ENCODE data around the gene CLIP1.

Gene CLIP1

DNA sequence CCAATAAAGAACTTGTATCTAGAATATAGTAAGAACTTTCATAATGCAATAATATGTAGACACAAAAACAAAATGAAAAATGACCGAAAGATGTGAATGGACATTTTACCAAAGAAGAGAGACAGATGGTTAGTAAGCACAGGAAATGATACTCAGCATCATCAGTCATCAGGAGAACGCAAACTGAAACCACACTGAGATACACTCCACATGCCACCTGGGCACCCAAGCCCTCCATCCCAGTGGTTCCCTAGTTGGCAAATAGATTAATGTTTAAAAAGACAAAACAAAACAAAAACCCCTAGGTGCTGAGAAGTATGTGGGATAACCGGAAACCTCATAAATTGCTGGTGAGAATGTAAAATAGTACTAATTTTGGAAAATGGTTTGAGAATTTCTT is 129.4 kb downstream of the CLIP1 start:
- DNase-seq (no peak), ATAC-seq (ENCODE audit: insufficient read depth, low read depth) (no peak)
- Histone ChIP-seq H3K27ac (ENCODE audit: low read length) (no peak overlapping the region), H3K9ac (ENCODE audit: low read depth, low read length) (no peak overlapping the region), H3K79me2 (ENCODE audit: insufficient read depth, low read length) (no peaks in the 10 kb centered on the region), H3K4me2 (ENCODE audit: insufficient read depth, low read length) (no peak overlapping the region), H3K4me1 (ENCODE audit: insufficient read depth, low read length) (no peaks in the 10 kb centered on the region), H2AFZ (ENCODE audit: low read depth, low read length) (no peak overlapping the region), H4K20me1 (ENCODE audit: insufficient read depth, low read length) (no peaks in the 10 kb centered on the region), H3K27me3 (ENCODE audit: insufficient read depth, low read length, poor library complexity) (no peaks in the 10 kb centered on the region), H3K36me3 (ENCODE audit: insufficient read depth, low read length) (peaks cover 21% of the 10 kb centered on the region), H3K4me3 (ENCODE audit: low read depth in 1 of 2, low read length in 2 of 2) (no peak overlapping the region), H3K9me3 (ENCODE audit: insufficient read depth, low read length, severe bottlenecking) (no peaks in the 10 kb centered on the region)
- no peak for TF ChIP-seq EZH2 (IDR thresholded peaks at IDR 0.05; ENCODE audit: borderline replicate concordance, low read depth, low read length, severe bottlenecking)
- TF ChIP-seq, protein P1, sequence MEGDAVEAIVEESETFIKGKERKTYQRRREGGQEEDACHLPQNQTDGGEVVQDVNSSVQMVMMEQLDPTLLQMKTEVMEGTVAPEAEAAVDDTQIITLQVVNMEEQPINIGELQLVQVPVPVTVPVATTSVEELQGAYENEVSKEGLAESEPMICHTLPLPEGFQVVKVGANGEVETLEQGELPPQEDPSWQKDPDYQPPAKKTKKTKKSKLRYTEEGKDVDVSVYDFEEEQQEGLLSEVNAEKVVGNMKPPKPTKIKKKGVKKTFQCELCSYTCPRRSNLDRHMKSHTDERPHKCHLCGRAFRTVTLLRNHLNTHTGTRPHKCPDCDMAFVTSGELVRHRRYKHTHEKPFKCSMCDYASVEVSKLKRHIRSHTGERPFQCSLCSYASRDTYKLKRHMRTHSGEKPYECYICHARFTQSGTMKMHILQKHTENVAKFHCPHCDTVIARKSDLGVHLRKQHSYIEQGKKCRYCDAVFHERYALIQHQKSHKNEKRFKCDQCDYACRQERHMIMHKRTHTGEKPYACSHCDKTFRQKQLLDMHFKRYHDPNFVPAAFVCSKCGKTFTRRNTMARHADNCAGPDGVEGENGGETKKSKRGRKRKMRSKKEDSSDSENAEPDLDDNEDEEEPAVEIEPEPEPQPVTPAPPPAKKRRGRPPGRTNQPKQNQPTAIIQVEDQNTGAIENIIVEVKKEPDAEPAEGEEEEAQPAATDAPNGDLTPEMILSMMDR (IDR thresholded peaks at IDR 0.05; ENCODE audit: borderline replicate concordance, extremely low read depth, low read length, poor library complexity, severe bottlenecking) = no peak

DNA sequence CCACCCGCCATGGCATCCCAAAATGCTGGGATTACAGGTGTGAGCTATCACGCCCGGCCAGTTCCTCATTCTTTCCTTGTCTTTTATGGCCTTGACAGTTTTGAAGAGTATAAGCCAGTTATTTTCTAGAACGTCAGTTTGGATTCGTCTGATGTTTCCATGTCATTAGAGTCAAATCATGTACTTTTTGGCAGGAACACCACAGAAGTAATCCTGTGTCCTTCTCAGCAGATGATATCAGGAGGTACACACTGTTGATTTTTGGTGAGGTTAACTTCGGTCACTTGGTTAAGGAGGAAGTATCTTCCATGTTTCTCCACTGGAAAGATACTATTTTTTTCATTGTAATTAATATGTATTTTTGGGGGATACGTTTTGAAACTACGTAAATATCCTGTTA is 131.0 kb downstream of the CLIP1 start:
- no peak for DNase-seq
- no peak overlapping the region for H3K27ac ChIP-seq (ENCODE audit: low read length)
- H3K4me3 ChIP-seq (ENCODE audit: low read depth in 1 of 2, low read length in 2 of 2) = no peak overlapping the region

DNA sequence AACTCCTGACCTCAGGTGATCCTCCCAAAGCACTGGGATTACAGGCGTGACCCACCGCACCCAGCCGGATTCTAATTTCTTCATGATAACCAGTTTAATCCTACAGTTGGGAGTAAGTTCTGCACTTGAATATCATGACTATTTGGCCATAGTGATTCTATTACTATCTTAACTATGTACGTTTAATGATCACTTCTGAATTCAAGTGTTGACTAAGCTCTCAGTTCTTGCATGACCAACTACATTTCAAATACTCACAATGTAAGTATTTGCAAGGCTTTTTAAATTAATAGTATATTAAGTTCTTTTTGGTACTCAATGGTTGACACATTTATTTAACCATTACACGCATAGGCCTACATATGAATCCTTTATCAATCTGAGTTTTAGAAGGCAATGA is 138.8 kb downstream of the CLIP1 start:
- Histone ChIP-seq H3K4me3 (ENCODE audit: low read depth in 1 of 2, low read length in 2 of 2) (no peak overlapping the region), H3K27ac (ENCODE audit: low read length) (no peak overlapping the region), H3K79me2 (ENCODE audit: insufficient read depth, low read length) (no peaks in the 10 kb centered on the region), H3K4me2 (ENCODE audit: insufficient read depth, low read length) (no peak overlapping the region), H3K27me3 (ENCODE audit: insufficient read depth, low read length, poor library complexity) (no peaks in the 10 kb centered on the region), H3K9me3 (ENCODE audit: insufficient read depth, low read length, severe bottlenecking) (no peaks in the 10 kb centered on the region), H3K9ac (ENCODE audit: low read depth, low read length) (no peak overlapping the region), H2AFZ (ENCODE audit: low read depth, low read length) (no peak overlapping the region), H4K20me1 (ENCODE audit: insufficient read depth, low read length) (no peaks in the 10 kb centered on the region), H3K36me3 (ENCODE audit: insufficient read depth, low read length) (peaks cover 26% of the 10 kb centered on the region), H3K4me1 (ENCODE audit: insufficient read depth, low read length) (no peaks in the 10 kb centered on the region)
- DNase-seq = no peak
- no peak for TF ChIP-seq EZH2 (IDR thresholded peaks at IDR 0.05; ENCODE audit: borderline replicate concordance, low read depth, low read length, severe bottlenecking)
- TF ChIP-seq, protein P1 (IDR thresholded peaks at IDR 0.05; ENCODE audit: borderline replicate concordance, extremely low read depth, low read length, poor library complexity, severe bottlenecking) = no peak
- ATAC-seq (ENCODE audit: insufficient read depth, low read depth) = no peak

More for the DNA sequence above, 131.0 kb downstream of the CLIP1 start:
- H3K36me3 ChIP-seq (ENCODE audit: insufficient read depth, low read length) = peaks cover 14% of the 10 kb centered on the region; the same call in 1 of the 2 replicates
- H3K27me3 ChIP-seq (ENCODE audit: insufficient read depth, low read length, poor library complexity) = no peaks in the 10 kb centered on the region
- no peak overlapping the region for H3K4me2 ChIP-seq (ENCODE audit: insufficient read depth, low read length)
- no peak overlapping the region for H3K9ac ChIP-seq (ENCODE audit: low read depth, low read length)
- H3K79me2 ChIP-seq (ENCODE audit: insufficient read depth, low read length) = no peaks in the 10 kb centered on the region
- ATAC-seq (ENCODE audit: insufficient read depth, low read depth) = no peak
- no peaks in the 10 kb centered on the region for H3K4me1 ChIP-seq (ENCODE audit: insufficient read depth, low read length)
- no peaks in the 10 kb centered on the region for H3K9me3 ChIP-seq (ENCODE audit: insufficient read depth, low read length, severe bottlenecking)
- no peaks in the 10 kb centered on the region for H4K20me1 ChIP-seq (ENCODE audit: insufficient read depth, low read length)
- no peak overlapping the region for H2AFZ ChIP-seq (ENCODE audit: low read depth, low read length)
- TF ChIP-seq EZH2 (IDR thresholded peaks at IDR 0.05; ENCODE audit: borderline replicate concordance, low read depth, low read length, severe bottlenecking) = no peak
- TF ChIP-seq, protein P1 (IDR thresholded peaks at IDR 0.05; ENCODE audit: borderline replicate concordance, extremely low read depth, low read length, poor library complexity, severe bottlenecking) = no peak

DNA sequence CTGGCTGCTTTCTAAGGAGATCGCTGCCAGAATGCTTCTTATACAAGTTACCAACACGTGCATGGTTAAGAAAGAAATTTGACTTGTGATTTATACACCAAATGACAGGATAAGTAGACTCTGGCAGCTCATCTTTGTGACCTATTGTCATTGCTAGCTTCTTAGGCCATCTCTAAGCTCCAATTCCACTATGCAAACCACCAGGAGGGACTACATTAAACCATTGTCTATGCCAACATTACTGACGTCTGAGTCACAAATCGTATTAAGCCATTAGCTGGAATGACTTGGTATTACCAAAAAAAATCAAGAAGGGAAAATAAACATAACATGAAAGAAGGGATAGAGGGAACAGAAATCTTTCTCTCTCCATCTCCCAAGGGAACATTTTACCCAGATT is 140.4 kb downstream of the CLIP1 start:
- Histone ChIP-seq H2AFZ (ENCODE audit: low read depth, low read length) (no peak overlapping the region), H3K4me2 (ENCODE audit: insufficient read depth, low read length) (no peak overlapping the region), H4K20me1 (ENCODE audit: insufficient read depth, low read length) (no peaks in the 10 kb centered on the region), H3K27me3 (ENCODE audit: insufficient read depth, low read length, poor library complexity) (no peaks in the 10 kb centered on the region), H3K79me2 (ENCODE audit: insufficient read depth, low read length) (no peaks in the 10 kb centered on the region), H3K9me3 (ENCODE audit: insufficient read depth, low read length, severe bottlenecking) (no peaks in the 10 kb centered on the region), H3K9ac (ENCODE audit: low read depth, low read length) (no peak overlapping the region), H3K4me3 (ENCODE audit: low read depth in 1 of 2, low read length in 2 of 2) (no peak overlapping the region), H3K36me3 (ENCODE audit: insufficient read depth, low read length) (peaks cover 24% of the 10 kb centered on the region), H3K4me1 (ENCODE audit: insufficient read depth, low read length) (no peaks in the 10 kb centered on the region), H3K27ac (ENCODE audit: low read length) (no peak overlapping the region)
- TF ChIP-seq, protein P1 (IDR thresholded peaks at IDR 0.05; ENCODE audit: borderline replicate concordance, extremely low read depth, low read length, poor library complexity, severe bottlenecking) = no peak
- no peak for TF ChIP-seq EZH2 (IDR thresholded peaks at IDR 0.05; ENCODE audit: borderline replicate concordance, low read depth, low read length, severe bottlenecking)
- DNase-seq (no peak), ATAC-seq (ENCODE audit: insufficient read depth, low read depth) (no peak)
